IgD-negative memory B cell (primary cell): Measurements from ENCODE around the gene SNW1. TPM values are rescaled to one million over a fixed set of nuclear protein-coding genes. Genes with fewer than 3 reads are reported as not detected.
"Not testable (repeated sequence)": the region's sequence is repeated elsewhere in the genome, so short reads cannot be mapped to it uniquely, and the experiment has no call there.

ENCODE experiments used
- H3K27ac Mint-ChIP-seq, 3 donors: one replicate each; pipeline ENCODE4 v1.8.0; 2020 to 2022; ENCODE audit warnings: mild to moderate bottlenecking in 3 of 3, mixed read lengths in 3 of 3, moderate library complexity in 1 of 3
- H3K27me3 Mint-ChIP-seq: one replicate; pipeline ENCODE4 v1.8.0; 2021; ENCODE audit warnings: mixed read lengths
- H3K36me3 Mint-ChIP-seq: one replicate; pipeline ENCODE4 v1.8.0; 2020; ENCODE audit warnings: mild to moderate bottlenecking, mixed read lengths
- H3K4me1 Mint-ChIP-seq, 3 donors: one replicate each; pipeline ENCODE4 v1.8.0; 2020 to 2022; ENCODE audit warnings: mixed read lengths in 3 of 3, mild to moderate bottlenecking in 1 of 3
- H3K4me3 Mint-ChIP-seq, 4 donors: one replicate each; pipeline ENCODE4 v1.8.0; 2020 to 2022; ENCODE audit warnings: mild to moderate bottlenecking in 4 of 4, mixed read lengths in 4 of 4, moderate library complexity in 3 of 4
- H3K9me3 Mint-ChIP-seq, 3 donors: one replicate each; pipeline ENCODE4 v1.8.0; 2020 to 2021; ENCODE audit warnings: mixed read lengths in 3 of 3, mild to moderate bottlenecking in 1 of 3
- polyA plus RNA-seq: library from polyadenylated mRNA; unstranded; fragments of 300-500 nt; fragmentation: Illumina TruSeq; gene quantifications from one replicate; pipeline ENCODE4 v1.2.3, GENCODE V29; 2021

SNW1 gene
- polyA plus RNA-seq, result 65.1 TPM

DNA sequence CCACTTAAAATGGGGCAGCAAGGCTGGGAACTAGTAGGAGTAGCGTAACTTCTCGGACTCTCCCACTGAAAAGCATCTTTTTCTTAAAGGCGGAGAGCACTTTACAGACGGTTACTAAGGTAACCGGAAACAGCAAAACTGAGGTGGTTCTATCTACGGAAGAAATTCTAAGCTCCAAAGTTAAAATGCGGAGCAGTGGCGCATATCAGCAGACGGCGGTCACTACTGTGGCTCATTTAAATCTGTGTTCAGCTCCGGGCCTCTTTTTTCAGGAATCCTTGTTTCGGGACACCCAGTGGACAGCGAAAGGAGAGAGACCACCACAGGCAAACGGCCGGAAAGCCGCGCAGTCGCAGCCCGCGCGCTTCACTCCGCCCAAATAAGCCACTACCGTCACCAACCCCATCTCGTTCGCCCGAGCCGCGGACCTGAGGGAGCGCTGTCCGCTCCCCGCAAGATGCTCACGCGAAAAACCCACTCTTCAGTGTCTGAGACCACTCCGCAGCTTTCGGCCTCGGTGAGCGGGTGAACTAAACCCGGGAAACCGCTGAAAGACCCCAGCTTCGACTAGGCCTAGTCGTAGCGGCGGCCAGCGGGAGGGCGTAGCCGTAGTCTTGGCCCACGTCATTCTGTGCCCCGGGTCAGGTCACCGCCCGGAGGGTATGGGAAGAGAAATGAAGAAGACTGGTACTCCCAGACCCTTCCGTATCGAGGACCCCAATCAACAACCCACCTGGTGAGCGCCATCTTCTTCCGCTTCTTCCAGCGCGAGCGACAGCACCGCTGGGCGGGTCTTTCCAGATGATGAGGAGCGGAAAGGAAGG is at the start of gene SNW1:
TSS of gene SNW1 (minus strand) at position 776 of the 824 bp plus-strand sequence. CDS start at position 747, 29 bp downstream.
- Mint-ChIP-seq H3K4me1 (peaks cover 26 to 32% (median 29%) of the 10 kb centered on the region in 3 donors), H3K27ac (peak within 1 kb of the TSS; percentile 97 to 99 (median 98)), H3K9me3 (no peaks in the 10 kb centered on the region), H3K27me3 (no peaks in the 10 kb centered on the region), H3K36me3 (peaks cover 3% of the 10 kb centered on the region), H3K4me3 (peak within 1 kb of the TSS; percentile 96 to 99 (median 98))

DNA sequence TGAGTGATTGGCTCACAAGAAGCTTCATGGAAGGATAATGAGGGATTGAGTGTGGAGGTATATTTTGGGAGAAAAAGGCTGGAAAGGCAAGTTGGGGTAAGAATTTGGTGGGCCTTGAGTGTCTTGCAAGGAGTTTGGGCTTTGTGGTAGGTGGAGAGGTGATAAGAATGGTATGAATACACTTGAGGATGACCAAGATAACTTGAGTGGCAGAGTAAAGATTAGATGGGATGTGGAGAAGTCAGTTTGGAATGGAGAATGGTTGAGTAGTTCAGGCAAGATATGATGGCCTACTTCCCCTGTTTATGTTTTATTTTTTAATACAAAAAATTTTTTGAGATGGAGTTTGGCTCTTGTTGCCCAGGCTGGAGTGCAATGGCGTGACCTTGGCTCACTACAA is 48.1 kb upstream of the SNW1 start:
- Mint-ChIP-seq H3K27ac (peak overlapping the region in 1 of 3 donors; percentile 76), H3K9me3 (no peaks in the 10 kb centered on the region), H3K36me3 (peaks cover 5% of the 10 kb centered on the region), H3K27me3 (no peaks in the 10 kb centered on the region), H3K4me3 (no peak overlapping the region), H3K4me1 (peaks cover 0 to 3% (median 2%) of the 10 kb centered on the region in 3 donors)

- H3K4me3 Mint-ChIP-seq, result no peak overlapping the region
- H3K4me1 Mint-ChIP-seq, result peaks cover 0 to 5% (median 3%) of the 10 kb centered on the region in 3 donors
- peak overlapping the region in 1 of 3 donors; percentile 27 for H3K27ac Mint-ChIP-seq
- H3K27me3 Mint-ChIP-seq, result no peaks in the 10 kb centered on the region
- H3K36me3 Mint-ChIP-seq, result peaks cover 5% of the 10 kb centered on the region
- no peaks in the 10 kb centered on the region for H3K9me3 Mint-ChIP-seq
Measured at GRCh38 chr14:77808250-77808649, 47.3 kb upstream of the SNW1 start.

DNA sequence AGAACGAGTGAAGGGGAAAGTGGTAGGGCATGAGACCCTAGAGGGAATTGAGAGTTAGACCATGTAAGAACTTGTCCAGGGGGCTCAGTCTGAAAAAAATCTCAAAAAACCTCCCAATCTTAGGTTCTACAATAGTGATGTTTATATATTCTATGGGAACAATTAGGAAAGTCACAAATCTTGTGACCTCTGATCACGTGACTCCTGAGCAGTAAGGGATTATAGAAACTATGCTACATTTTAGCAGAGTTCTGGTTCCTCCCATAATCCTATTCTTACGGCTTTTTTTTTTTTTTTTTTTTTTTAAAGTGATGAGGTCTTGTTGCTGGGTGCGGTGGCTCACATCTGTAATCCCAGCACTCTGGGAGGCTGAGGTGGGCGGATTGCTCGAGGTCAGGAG is 44.8 kb upstream of the SNW1 start:
- Mint-ChIP-seq H3K4me1 (peaks cover under 1 to 13% (median 1%) of the 10 kb centered on the region in 3 donors), H3K27ac (no peak overlapping the region), H3K9me3 (no peaks in the 10 kb centered on the region), H3K4me3 (peak overlapping the region in 1 of 4 donors; percentile 58), H3K27me3 (no peaks in the 10 kb centered on the region), H3K36me3 (peaks cover 3% of the 10 kb centered on the region)

- H3K27me3 Mint-ChIP-seq, result no peaks in the 10 kb centered on the region
- no peaks in the 10 kb centered on the region for H3K9me3 Mint-ChIP-seq
- H3K4me1 Mint-ChIP-seq, result peaks cover 2 to 22% (median 8%) of the 10 kb centered on the region in 3 donors
- H3K4me3 Mint-ChIP-seq, result no peak overlapping the region
- peaks cover 3% of the 10 kb centered on the region for H3K36me3 Mint-ChIP-seq
- H3K27ac Mint-ChIP-seq, result peak overlapping the region in 1 of 3 donors; percentile 32
Measured at GRCh38 chr14:77804592-77804991, 43.6 kb upstream of the SNW1 start.

- Mint-ChIP-seq H3K4me1 (peaks cover 3 to 22% (median 9%) of the 10 kb centered on the region in 3 donors), H3K4me3 (peak overlapping the region; percentile 86 to 95 (median 92)), H3K9me3 (no peaks in the 10 kb centered on the region), H3K27ac (peak overlapping the region; percentile 69 to 92 (median 74)), H3K27me3 (no peaks in the 10 kb centered on the region), H3K36me3 (no peaks in the 10 kb centered on the region)
Measured at GRCh38 chr14:77800814-77801213, 39.9 kb upstream of the SNW1 start.

- peak within 1 kb of the TSS; percentile 74 to 92 (median 92) for H3K27ac Mint-ChIP-seq
- H3K4me1 Mint-ChIP-seq, result peaks cover 3 to 22% (median 9%) of the 10 kb centered on the region in 3 donors
- H3K36me3 Mint-ChIP-seq, result no peaks in the 10 kb centered on the region
- H3K27me3 Mint-ChIP-seq, result no peaks in the 10 kb centered on the region
- peak within 1 kb of the TSS; percentile 86 to 95 (median 92) for H3K4me3 Mint-ChIP-seq
- no peaks in the 10 kb centered on the region for H3K9me3 Mint-ChIP-seq
Measured at GRCh38 chr14:77799863-77800730, 39.1 kb upstream of the SNW1 start, which contains the start of gene ADCK1. Gene ADCK1, plus strand, starts transcription at chr14:77800109. Its CDS starts 18,870 bp downstream, at chr14:77818979.

DNA sequence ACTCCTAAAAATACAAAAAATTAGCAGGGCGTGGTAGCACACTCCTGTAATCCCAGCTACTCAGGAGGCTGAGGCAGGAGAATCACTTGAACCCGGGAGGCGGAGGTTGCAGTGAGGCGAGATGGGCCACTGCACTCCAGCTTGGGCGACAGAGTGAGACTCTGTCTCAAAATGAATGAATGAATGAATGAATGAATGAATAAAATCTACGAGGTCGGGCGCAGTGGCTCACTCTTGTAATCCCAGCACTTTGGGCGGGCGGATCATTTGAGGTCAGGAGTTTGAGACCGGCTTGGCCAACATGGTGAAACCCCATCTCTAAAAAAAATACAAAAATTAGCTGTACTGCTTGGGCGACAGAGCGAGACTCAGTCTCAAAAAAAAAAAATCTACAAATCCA is 38.5 kb upstream of the SNW1 start:
- peaks cover 3 to 22% (median 9%) of the 10 kb centered on the region in 3 donors for H3K4me1 Mint-ChIP-seq
- not testable (repeated sequence) for H3K36me3 Mint-ChIP-seq, H3K9me3 Mint-ChIP-seq, H3K27me3 Mint-ChIP-seq
- H3K27ac Mint-ChIP-seq, result peak overlapping the region; percentile 74 to 92 (median 83)
- peak overlapping the region; percentile 86 to 94 (median 92) for H3K4me3 Mint-ChIP-seq

GRCh38 chr14:77794357-77794756 is 33.4 kb upstream of the SNW1 start:
- H3K4me1 Mint-ChIP-seq, result no peaks in the 10 kb centered on the region

GRCh38 chr14:77793255-77793654 is 32.3 kb upstream of the SNW1 start:
- H3K9me3 Mint-ChIP-seq, H3K27ac Mint-ChIP-seq, H3K4me1 Mint-ChIP-seq, H3K36me3 Mint-ChIP-seq, H3K4me3 Mint-ChIP-seq: not testable (repeated sequence)
- peaks cover 17% of the 10 kb centered on the region for H3K27me3 Mint-ChIP-seq

More at GRCh38 chr14:77794357-77794756, 33.4 kb upstream of the SNW1 start:
- H3K9me3 Mint-ChIP-seq, result no peaks in the 10 kb centered on the region
- no peaks in the 10 kb centered on the region for H3K36me3 Mint-ChIP-seq
- H3K4me3 Mint-ChIP-seq, result peak overlapping the region in 1 of 4 donors; percentile 63
- H3K27me3 Mint-ChIP-seq, result peaks cover 17% of the 10 kb centered on the region
- H3K27ac Mint-ChIP-seq, result no peak overlapping the region

GRCh38 chr14:77791225-77791600 is 30.3 kb upstream of the SNW1 start:
- no peaks in the 10 kb centered on the region for H3K36me3 Mint-ChIP-seq
- H3K4me1 Mint-ChIP-seq, result no peaks in the 10 kb centered on the region
- no peaks in the 10 kb centered on the region for H3K9me3 Mint-ChIP-seq
- peaks cover 17% of the 10 kb centered on the region for H3K27me3 Mint-ChIP-seq
- no peak overlapping the region for H3K4me3 Mint-ChIP-seq
- no peak overlapping the region for H3K27ac Mint-ChIP-seq

- no peaks in the 10 kb centered on the region for H3K4me1 Mint-ChIP-seq
Measured at GRCh38 chr14:77790566-77791224, 29.7 kb upstream of the SNW1 start.

GRCh38 chr14:77786148-77786547 is 25.2 kb upstream of the SNW1 start:
- H3K4me1 Mint-ChIP-seq, result no peaks in the 10 kb centered on the region
- H3K9me3 Mint-ChIP-seq, result no peaks in the 10 kb centered on the region
- H3K4me3 Mint-ChIP-seq, result no peak overlapping the region
- H3K27me3 Mint-ChIP-seq, result peaks cover 8% of the 10 kb centered on the region
- H3K27ac Mint-ChIP-seq, result no peak overlapping the region
- H3K36me3 Mint-ChIP-seq, result no peaks in the 10 kb centered on the region

More at GRCh38 chr14:77790566-77791224, 29.7 kb upstream of the SNW1 start:
- Mint-ChIP-seq H3K36me3 (no peaks in the 10 kb centered on the region), H3K27me3 (peaks cover 17% of the 10 kb centered on the region), H3K27ac (no peak overlapping the region), H3K4me3 (no peak overlapping the region), H3K9me3 (no peaks in the 10 kb centered on the region)

DNA sequence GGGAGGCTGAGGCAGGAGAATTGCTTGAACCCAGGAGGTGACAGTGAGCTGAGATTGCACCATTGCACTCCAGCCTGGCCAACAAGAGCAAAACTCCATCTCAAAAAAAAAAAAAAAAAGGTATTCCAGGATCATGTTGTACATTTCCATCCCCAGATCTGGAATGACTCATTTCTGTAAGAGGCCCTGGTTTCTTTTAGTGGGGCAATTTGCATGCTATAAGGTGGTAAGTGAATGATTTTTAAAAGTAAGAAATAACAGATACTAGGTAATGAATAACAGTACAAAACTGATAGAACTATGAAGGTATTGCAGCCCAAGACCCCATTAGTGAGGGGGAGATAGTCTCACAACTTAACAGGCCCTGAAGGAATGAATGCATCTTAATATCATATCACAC is 21.2 kb upstream of the SNW1 start:
- no peaks in the 10 kb centered on the region for H3K4me1 Mint-ChIP-seq
- H3K27ac Mint-ChIP-seq, result no peak overlapping the region
- peaks cover 1% of the 10 kb centered on the region for H3K27me3 Mint-ChIP-seq
- H3K36me3 Mint-ChIP-seq, result no peaks in the 10 kb centered on the region
- no peaks in the 10 kb centered on the region for H3K9me3 Mint-ChIP-seq
- H3K4me3 Mint-ChIP-seq, result no peak overlapping the region

DNA sequence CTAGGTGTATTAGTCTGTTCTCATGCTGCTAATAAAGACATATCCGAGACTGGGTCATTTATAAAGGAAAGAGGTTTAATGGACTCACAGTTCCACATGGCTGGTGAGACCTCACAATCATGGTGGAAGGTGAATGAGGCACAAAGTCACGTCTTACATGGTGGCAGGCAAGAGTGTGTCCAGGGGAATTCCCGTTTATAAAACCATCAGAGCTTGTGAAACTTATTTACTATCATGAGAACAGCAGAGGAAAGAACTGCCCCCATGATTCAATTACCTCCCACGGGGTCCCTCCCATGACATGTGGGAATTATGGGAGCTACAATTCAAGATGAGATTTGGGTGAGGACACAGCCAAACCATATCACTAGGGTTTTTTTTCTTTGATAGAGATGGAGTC is 13.0 kb upstream of the SNW1 start:
- H3K9me3 Mint-ChIP-seq, H3K36me3 Mint-ChIP-seq, H3K4me1 Mint-ChIP-seq, H3K4me3 Mint-ChIP-seq, H3K27ac Mint-ChIP-seq, H3K27me3 Mint-ChIP-seq: not testable (repeated sequence)
